GM12892 (cell line): ENCODE results near the gene FEM1B.

Experiments
- POLR2A ChIP-seq: IDR thresholded peaks from 2 replicates; pipeline ENCODE4 v1.6.1; 2011; ENCODE audit warnings: low read depth, low read length, control low read depth
- POLR2AphosphoS5 ChIP-seq: IDR thresholded peaks from 2 replicates; pipeline ENCODE4 v1.6.1; 2011; ENCODE audit warnings: low read depth, low read length, control low read depth

- TF ChIP-seq POLR2A, result no peak
- TF ChIP-seq POLR2AphosphoS5, result no peak
Measured at GRCh38 chr15:68278595-68279405, 1.3 kb downstream of the FEM1B start.
